ENCODE measurements around the gene BCLAF1.
"Not testable (repeated sequence)": the region's sequence is repeated elsewhere in the genome, so short reads cannot be mapped to it uniquely, and the experiment has no call there.

The BCLAF1 gene

GRCh38 chr6:136230219-136230853, 59.3 kb downstream of the BCLAF1 start:
- TF ChIP-seq CTCF (IDR thresholded peaks at IDR 0.05; ENCODE audit: low read depth, low read length, missing control alignments) = no peak
- no peak overlapping the region for H3K4me3 ChIP-seq (ENCODE audit: low read depth, low read length)
- in situ Hi-C loops (cut with HindIII; ENCODE audit: low sequenced_read_pairs) = loop anchor here (25.0 kb wide), 1 partner anchor 718 kb away; no protein-coding TSS in a partner anchor
- no peak for DNase-seq (ENCODE audit: low read depth)

GRCh38 chr6:136228814-136229213, 60.8 kb downstream of the BCLAF1 start:
- in situ Hi-C loops (cut with HindIII; ENCODE audit: low sequenced_read_pairs) = loop anchor here (25.0 kb wide), 1 partner anchor 717 kb away; no protein-coding TSS in a partner anchor
- H3K4me3 ChIP-seq (ENCODE audit: low read depth, low read length) = no peak overlapping the region
- no peak for DNase-seq (ENCODE audit: low read depth)
- TF ChIP-seq CTCF (IDR thresholded peaks at IDR 0.05; ENCODE audit: low read depth, low read length, missing control alignments) = no peak

GRCh38 chr6:136226674-136227377, 62.8 kb downstream of the BCLAF1 start:
- in situ Hi-C loops (cut with HindIII; ENCODE audit: low sequenced_read_pairs) = loop anchor here (25.0 kb wide), 1 partner anchor 715 kb away; no protein-coding TSS in a partner anchor
- H3K4me3 ChIP-seq (ENCODE audit: low read depth, low read length) = no peak overlapping the region
- DNase-seq (ENCODE audit: low read depth) = no peak

GRCh38 chr6:136226027-136226673, 63.5 kb downstream of the BCLAF1 start:
- TF ChIP-seq CTCF (IDR thresholded peaks at IDR 0.05; ENCODE audit: low read depth, low read length, missing control alignments) = peak; percentile 100
- peak; percentile 53 for DNase-seq (ENCODE audit: low read depth)
- in situ Hi-C loops (cut with HindIII; ENCODE audit: low sequenced_read_pairs) = loop anchor here (25.0 kb wide), 1 partner anchor 714 kb away; no protein-coding TSS in a partner anchor
- no peak overlapping the region for H3K4me3 ChIP-seq (ENCODE audit: low read depth, low read length)

More at GRCh38 chr6:136226674-136227377, 62.8 kb downstream of the BCLAF1 start:
- TF ChIP-seq CTCF (IDR thresholded peaks at IDR 0.05; ENCODE audit: low read depth, low read length, missing control alignments) = no peak

- H3K4me3 ChIP-seq (ENCODE audit: low read depth, low read length) = no peak overlapping the region
- in situ Hi-C loops (cut with HindIII; ENCODE audit: low sequenced_read_pairs) = loop anchor here (25.0 kb wide), 1 partner anchor 713 kb away; no protein-coding TSS in a partner anchor
- TF ChIP-seq CTCF (IDR thresholded peaks at IDR 0.05; ENCODE audit: low read depth, low read length, missing control alignments) = no peak
- DNase-seq (ENCODE audit: low read depth) = no peak
Observed at GRCh38 chr6:136225496-136225895, 64.2 kb downstream of the BCLAF1 start.

GRCh38 chr6:136224974-136225373, 64.7 kb downstream of the BCLAF1 start:
- in situ Hi-C loops (cut with HindIII; ENCODE audit: low sequenced_read_pairs) = loop anchor here (25.0 kb wide), 2 partner anchors 288 to 713 kb away; no protein-coding TSS in a partner anchor
- H3K4me3 ChIP-seq (ENCODE audit: low read depth, low read length) = not testable (repeated sequence)

More at GRCh38 chr6:136224974-136225373, 64.7 kb downstream of the BCLAF1 start:
- DNase-seq (ENCODE audit: low read depth) = not testable (repeated sequence)
